GM19455 (cell line): Measurements from ENCODE around the gene TSFM.

Experiments
- ATAC-seq: cut with Tn5 transposase; IDR thresholded peaks from one replicate; pipeline ENCODE4 v1.9.1; 2021; ENCODE audit not compliant: unreplicated experiment

Gene TSFM

GRCh38 chr12:57777911-57778310 is 4.7 kb upstream of the TSFM start:
- ATAC-seq: no peak

GRCh38 chr12:57779736-57780135 is 2.9 kb upstream of the TSFM start:
- no peak for ATAC-seq

- no peak for ATAC-seq
Measured at GRCh38 chr12:57780284-57780897, 2.2 kb upstream of the TSFM start.

- ATAC-seq: no peak
Measured at GRCh38 chr12:57781244-57781643, 1.3 kb upstream of the TSFM start.

GRCh38 chr12:57781801-57782200 is 786 bp upstream of the TSFM start:
- no peak for ATAC-seq

- peak; percentile 21 for ATAC-seq
Measured at GRCh38 chr12:57782243-57782607, 362 bp upstream of the TSFM start.

- ATAC-seq: no peak
Measured at GRCh38 chr12:57783466-57783801, 847 bp downstream of the TSFM start.

GRCh38 chr12:57783861-57784260 is 1.3 kb downstream of the TSFM start:
- ATAC-seq: no peak

- no peak for ATAC-seq
Measured at GRCh38 chr12:57793920-57794319, 11.3 kb downstream of the TSFM start.

GRCh38 chr12:57795354-57795753 is 12.8 kb downstream of the TSFM start:
- no peak for ATAC-seq

- ATAC-seq: no peak
Measured at GRCh38 chr12:57796996-57797395, 14.4 kb downstream of the TSFM start.

GRCh38 chr12:57797933-57798332 is 15.3 kb downstream of the TSFM start:
- no peak for ATAC-seq

- ATAC-seq: no peak
Measured at GRCh38 chr12:57800965-57801364, 18.4 kb downstream of the TSFM start.

- ATAC-seq: no peak
Measured at GRCh38 chr12:57802607-57803006, 20.0 kb downstream of the TSFM start.

GRCh38 chr12:57803319-57803893 is 20.8 kb downstream of the TSFM start:
- ATAC-seq: no peak

- ATAC-seq: no peak
Measured at GRCh38 chr12:57806677-57807076, 24.1 kb downstream of the TSFM start.

- no peak for ATAC-seq
Measured at GRCh38 chr12:57807285-57807684, 24.7 kb downstream of the TSFM start.

- no peak for ATAC-seq
Measured at GRCh38 chr12:57808351-57808750, 25.8 kb downstream of the TSFM start.

- no peak for ATAC-seq
Measured at GRCh38 chr12:57809425-57809824, 26.8 kb downstream of the TSFM start.

- no peak for ATAC-seq
Measured at GRCh38 chr12:57810450-57810849, 27.9 kb downstream of the TSFM start.

GRCh38 chr12:57811028-57811755 is 28.6 kb downstream of the TSFM start:
- ATAC-seq: no peak

GRCh38 chr12:57813111-57813970 is 30.8 kb downstream of the TSFM start:
- no peak for ATAC-seq
